Activated CD8-positive, alpha-beta memory T cell treated with anti-CD3 and anti-CD28 coated beads for 4 hours (primary cell): Measurements from ENCODE around the gene IL27RA.

Experiments
- DNase-seq, 2 donors: peaks; one replicate each; pipeline ENCODE4 v3.0.0-alpha.2; 2020; ENCODE audit warnings: low read depth in 2 of 2

The IL27RA gene

GRCh38 chr19:14058182-14059092 is 26.9 kb downstream of the IL27RA start:
- no peak for DNase-seq

- DNase-seq = no peak
Measured at GRCh38 chr19:14059093-14059480, 27.5 kb downstream of the IL27RA start.

GRCh38 chr19:14059652-14060155 is 28.1 kb downstream of the IL27RA start:
- DNase-seq = no peak

- DNase-seq = no peak
Measured at GRCh38 chr19:14061081-14061749, 29.7 kb downstream of the IL27RA start.

GRCh38 chr19:14061751-14062557 is 30.4 kb downstream of the IL27RA start, which contains the start of gene PALM3:
TSS of gene PALM3 (minus strand) at chr19:14062076. CDS start at chr19:14061980, 96 bp downstream.
- no peak for DNase-seq

GRCh38 chr19:14062558-14062855 is 30.9 kb downstream of the IL27RA start:
- no peak for DNase-seq

GRCh38 chr19:14063105-14063504 is 31.5 kb downstream of the IL27RA start:
- no peak for DNase-seq

- DNase-seq = no peak
Measured at GRCh38 chr19:14066134-14066533, 34.6 kb downstream of the IL27RA start.

GRCh38 chr19:14070268-14071050 is 38.9 kb downstream of the IL27RA start:
- DNase-seq = no peak

- no peak for DNase-seq
Measured at GRCh38 chr19:14072535-14073260, 41.1 kb downstream of the IL27RA start, which contains the start of gene MISP3. TSS of gene MISP3 (plus strand) at chr19:14072786. CDS start at chr19:14073310, 524 bp downstream.

GRCh38 chr19:14073261-14073924 is 41.8 kb downstream of the IL27RA start:
- peak in 1 of 2 donors; percentile 36 for DNase-seq

GRCh38 chr19:14073925-14074838 is 42.6 kb downstream of the IL27RA start:
- DNase-seq = no peak

- no peak for DNase-seq
Measured at GRCh38 chr19:14078411-14078810, 46.8 kb downstream of the IL27RA start.

- peak; percentile 99 for DNase-seq
Measured at GRCh38 chr19:14080887-14081796, 49.6 kb downstream of the IL27RA start.

GRCh38 chr19:14081797-14082674 is 50.5 kb downstream of the IL27RA start:
- DNase-seq = no peak

- no peak for DNase-seq
Measured at GRCh38 chr19:14082675-14082960, 51.1 kb downstream of the IL27RA start.
